GM18858 (cell line): ENCODE results near the gene FRYL.

Source experiments
- ATAC-seq: cut with Tn5 transposase; IDR thresholded peaks from one replicate; pipeline ENCODE4 v1.9.1; 2021; ENCODE audit not compliant: unreplicated experiment

Gene FRYL

GRCh38 chr4:48570646-48571220 lies 209.3 kb downstream of the FRYL start:
- ATAC-seq, result no peak

GRCh38 chr4:48566034-48566384 lies 214.1 kb downstream of the FRYL start:
- no peak for ATAC-seq

GRCh38 chr4:48565362-48566033 lies 214.6 kb downstream of the FRYL start:
- ATAC-seq, result no peak

- no peak for ATAC-seq
Observed at GRCh38 chr4:48564151-48564550, 215.9 kb downstream of the FRYL start.

GRCh38 chr4:48558819-48559218 lies 221.3 kb downstream of the FRYL start:
- no peak for ATAC-seq

- ATAC-seq, result no peak
Observed at GRCh38 chr4:48558026-48558425, 222.1 kb downstream of the FRYL start.

GRCh38 chr4:48557478-48557877 lies 222.6 kb downstream of the FRYL start:
- no peak for ATAC-seq

GRCh38 chr4:48556268-48556667 lies 223.8 kb downstream of the FRYL start:
- no peak for ATAC-seq

- no peak for ATAC-seq
Observed at GRCh38 chr4:48554606-48555005, 225.5 kb downstream of the FRYL start.

- ATAC-seq, result no peak
Observed at GRCh38 chr4:48553720-48554119, 226.4 kb downstream of the FRYL start.

- ATAC-seq, result no peak
Observed at GRCh38 chr4:48546336-48546735, 233.7 kb downstream of the FRYL start.

- no peak for ATAC-seq
Observed at GRCh38 chr4:48543796-48544195, 236.3 kb downstream of the FRYL start.

- no peak for ATAC-seq
Observed at GRCh38 chr4:48542888-48543287, 237.2 kb downstream of the FRYL start.

- ATAC-seq, result no peak
Observed at GRCh38 chr4:48539597-48539996, 240.5 kb downstream of the FRYL start.

GRCh38 chr4:48538358-48538757 lies 241.7 kb downstream of the FRYL start:
- no peak for ATAC-seq

GRCh38 chr4:48526406-48526805 lies 253.7 kb downstream of the FRYL start:
- no peak for ATAC-seq

GRCh38 chr4:48518143-48518542 lies 261.9 kb downstream of the FRYL start:
- ATAC-seq, result no peak

GRCh38 chr4:48509543-48509942 lies 270.5 kb downstream of the FRYL start:
- no peak for ATAC-seq

- no peak for ATAC-seq
Observed at GRCh38 chr4:48506716-48507115, 273.4 kb downstream of the FRYL start.

GRCh38 chr4:48504352-48504751 lies 275.7 kb downstream of the FRYL start:
- no peak for ATAC-seq

GRCh38 chr4:48504026-48504330 lies 276.1 kb downstream of the FRYL start:
- ATAC-seq, result no peak

- no peak for ATAC-seq
Observed at GRCh38 chr4:48503233-48504025, 276.6 kb downstream of the FRYL start.
